Prostate gland (tissue), 2 donors: ENCODE data around the gene PSMD13. TPM values are rescaled to one million over a fixed set of nuclear protein-coding genes. Genes with fewer than 3 reads are reported as not detected.
A peak's percentile ranks its signal among the peaks of the same experiment; 100 is the strongest.

Experiments used
- DNase-seq: peaks from one replicate; pipeline ENCODE4 v3.0.0-alpha.2; 2019; ENCODE audit warnings: low spot score
- H3K27ac ChIP-seq, 2 donors: fragments of 200-600 bp; sonication (generic); 2 replicates each; pipeline ENCODE4 v1.5.1; 2017 to 2019
- H3K27me3 ChIP-seq: fragments of 200-600 bp; sonication (generic); replicated peaks from 2 replicates; pipeline ENCODE4 v1.5.1; 2019; ENCODE audit not compliant: insufficient read depth
- H3K36me3 ChIP-seq, 2 donors: fragments of 200-600 bp; sonication (generic); 1 replicate in 1 of 2; 2 replicates in 1 of 2; pipeline versions ENCODE4 v1.5.1 to v1.8.1; 2017 to 2019
- H3K4me1 ChIP-seq: fragments of 200-600 bp; sonication (generic); replicated peaks from 2 replicates; pipeline ENCODE4 v1.5.1; 2019
- H3K4me3 ChIP-seq, 2 donors: fragments of 200-600 bp; sonication (generic); 2 replicates each; pipeline ENCODE4 v1.5.1; 2017 to 2019
- H3K9me3 ChIP-seq: fragments of 200-600 bp; sonication (generic); 2 replicates; pipeline ENCODE4 v1.5.1; 2017
- POLR2A ChIP-seq: fragments of 450-650 bp; IDR thresholded peaks from one replicate; pipeline ENCODE4 v1.6.1; 2016; ENCODE audit warnings: antibody characterized with exemption, mild to moderate bottlenecking
- POLR2AphosphoS5 ChIP-seq: sonication (generic); formaldehyde crosslinking; IDR thresholded peaks from one replicate; pipeline ENCODE4 v1.6.1; 2017; ENCODE audit warnings: antibody characterized with exemption
- WGBS: methylation state at CpG from one replicate; pipeline ENCODE4 v1.1.5; 2018; 5-methylcytosine and 5-hydroxymethylcytosine counted together
- intact Hi-C: fragments of 100-400 bp; cut with DNase I; formaldehyde crosslinking; loops from one replicate; pipeline ENCODE4 v1.14.2; 2022
- total RNA-seq, 2 donors: library from RNA; depleted of rRNA; stranded (reverse); fragments of >200 nt; gene quantifications; one replicate each; pipeline ENCODE4 v1.1.0, GENCODE V29; 2016
- TF ChIP-seq, protein P1 (sequence below), 4 experiments: fragments of 200-600 bp in 2 of 4; fragments of 450-650 bp in 2 of 4; sonication (generic) in 2 of 4; IDR thresholded peaks; 1 replicate in 3 of 4; 2 replicates in 1 of 4; pipeline ENCODE4 v1.5.1; 2016 to 2019; ENCODE audit warnings: antibody characterized with exemption in 4 of 4, mild to moderate bottlenecking in 2 of 4, moderate library complexity in 2 of 4

PSMD13 gene
- total RNA-seq, 2 donors from 2014 or later = 87.4 to 129 TPM

DNA sequence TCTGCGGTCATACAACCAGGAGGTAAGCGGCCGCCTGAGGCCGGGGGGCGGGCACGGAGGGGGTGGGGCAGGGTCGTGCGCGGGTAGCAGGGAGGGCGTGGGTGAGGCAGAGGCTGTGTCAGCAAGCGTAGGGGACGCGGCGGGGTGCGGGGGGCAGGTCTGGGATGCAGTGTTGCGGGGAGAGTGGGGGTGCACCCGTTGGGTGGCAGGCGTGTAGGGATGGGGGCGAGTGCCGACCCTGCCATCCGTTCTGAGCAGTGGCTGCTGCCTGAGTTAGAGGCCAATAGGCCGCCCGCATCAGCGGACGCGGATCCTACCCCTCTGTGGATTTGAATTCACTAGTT is 27.9 kb upstream of the PSMD13 start:
- TF ChIP-seq, protein P1, sequence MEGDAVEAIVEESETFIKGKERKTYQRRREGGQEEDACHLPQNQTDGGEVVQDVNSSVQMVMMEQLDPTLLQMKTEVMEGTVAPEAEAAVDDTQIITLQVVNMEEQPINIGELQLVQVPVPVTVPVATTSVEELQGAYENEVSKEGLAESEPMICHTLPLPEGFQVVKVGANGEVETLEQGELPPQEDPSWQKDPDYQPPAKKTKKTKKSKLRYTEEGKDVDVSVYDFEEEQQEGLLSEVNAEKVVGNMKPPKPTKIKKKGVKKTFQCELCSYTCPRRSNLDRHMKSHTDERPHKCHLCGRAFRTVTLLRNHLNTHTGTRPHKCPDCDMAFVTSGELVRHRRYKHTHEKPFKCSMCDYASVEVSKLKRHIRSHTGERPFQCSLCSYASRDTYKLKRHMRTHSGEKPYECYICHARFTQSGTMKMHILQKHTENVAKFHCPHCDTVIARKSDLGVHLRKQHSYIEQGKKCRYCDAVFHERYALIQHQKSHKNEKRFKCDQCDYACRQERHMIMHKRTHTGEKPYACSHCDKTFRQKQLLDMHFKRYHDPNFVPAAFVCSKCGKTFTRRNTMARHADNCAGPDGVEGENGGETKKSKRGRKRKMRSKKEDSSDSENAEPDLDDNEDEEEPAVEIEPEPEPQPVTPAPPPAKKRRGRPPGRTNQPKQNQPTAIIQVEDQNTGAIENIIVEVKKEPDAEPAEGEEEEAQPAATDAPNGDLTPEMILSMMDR (IDR thresholded peaks at IDR 0.05) = no peak
- TF ChIP-seq POLR2AphosphoS5 (no peak), POLR2A (no peak)
- Histone ChIP-seq H3K4me3 (peak overlapping the region; percentile 64 to 98), H3K27ac (peak overlapping the region; percentile 98 to 99), H3K9me3 (no peaks in the 10 kb centered on the region), H3K36me3 (peaks cover 20 to 23% of the 10 kb centered on the region in 2 donors), H3K4me1 (peaks cover 18% of the 10 kb centered on the region), H3K27me3 (no peaks in the 10 kb centered on the region)
- DNase-seq = no peak
- 2% methylated on average over 25 of the region's 26 CpGs for WGBS
- intact Hi-C loops = loop anchor here (5.0 kb wide), 1 partner anchor 238 kb away; no protein-coding TSS in a partner anchor

DNA sequence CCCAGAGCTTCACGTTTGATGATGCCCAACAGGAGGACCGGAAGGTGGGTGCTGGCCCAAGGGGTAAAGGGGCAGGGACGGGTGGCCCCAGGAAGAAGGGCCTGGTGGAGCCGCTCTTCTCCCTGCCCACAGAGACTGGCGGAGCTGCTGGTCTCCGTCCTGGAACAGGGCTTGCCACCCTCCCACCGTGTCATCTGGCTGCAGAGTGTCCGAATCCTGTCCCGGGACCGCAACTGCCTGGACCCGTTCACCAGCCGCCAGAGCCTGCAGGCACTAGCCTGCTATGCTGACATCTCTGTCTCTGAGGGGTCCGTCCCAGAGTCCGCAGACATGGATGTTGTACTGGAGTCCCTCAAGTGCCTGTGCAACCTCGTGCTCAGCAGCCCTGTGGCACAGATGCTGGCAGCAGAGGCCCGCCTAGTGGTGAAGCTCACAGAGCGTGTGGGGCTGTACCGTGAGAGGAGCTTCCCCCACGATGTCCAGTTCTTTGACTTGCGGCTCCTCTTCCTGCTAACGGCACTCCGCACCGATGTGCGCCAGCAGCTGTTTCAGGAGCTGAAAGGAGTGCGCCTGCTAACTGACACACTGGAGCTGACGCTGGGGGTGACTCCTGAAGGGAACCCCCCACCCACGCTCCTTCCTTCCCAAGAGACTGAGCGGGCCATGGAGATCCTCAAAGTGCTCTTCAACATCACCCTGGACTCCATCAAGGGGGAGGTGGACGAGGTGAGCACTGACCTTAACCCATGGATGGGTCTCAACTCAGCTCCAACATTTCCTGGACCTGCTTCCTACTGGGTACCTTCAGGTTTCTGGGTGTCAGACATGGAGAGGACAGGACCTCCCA is 27.3 kb upstream of the PSMD13 start:
- Histone ChIP-seq H3K4me1 (peaks cover 18% of the 10 kb centered on the region), H3K36me3 (peaks cover 20 to 24% of the 10 kb centered on the region in 2 donors), H3K4me3 (peak overlapping the region; percentile 64 to 98), H3K27me3 (no peaks in the 10 kb centered on the region), H3K9me3 (no peaks in the 10 kb centered on the region), H3K27ac (peak overlapping the region; percentile 98 to 99)
- TF ChIP-seq POLR2A (no peak), POLR2AphosphoS5 (no peak)
- TF ChIP-seq, protein P1 (IDR thresholded peaks at IDR 0.05) = no peak
- intact Hi-C loops = loop anchor here (5.0 kb wide), 1 partner anchor 238 kb away; no protein-coding TSS in a partner anchor
- no peak for DNase-seq
- WGBS = 53% methylated on average over 21 of the region's 29 CpGs

DNA sequence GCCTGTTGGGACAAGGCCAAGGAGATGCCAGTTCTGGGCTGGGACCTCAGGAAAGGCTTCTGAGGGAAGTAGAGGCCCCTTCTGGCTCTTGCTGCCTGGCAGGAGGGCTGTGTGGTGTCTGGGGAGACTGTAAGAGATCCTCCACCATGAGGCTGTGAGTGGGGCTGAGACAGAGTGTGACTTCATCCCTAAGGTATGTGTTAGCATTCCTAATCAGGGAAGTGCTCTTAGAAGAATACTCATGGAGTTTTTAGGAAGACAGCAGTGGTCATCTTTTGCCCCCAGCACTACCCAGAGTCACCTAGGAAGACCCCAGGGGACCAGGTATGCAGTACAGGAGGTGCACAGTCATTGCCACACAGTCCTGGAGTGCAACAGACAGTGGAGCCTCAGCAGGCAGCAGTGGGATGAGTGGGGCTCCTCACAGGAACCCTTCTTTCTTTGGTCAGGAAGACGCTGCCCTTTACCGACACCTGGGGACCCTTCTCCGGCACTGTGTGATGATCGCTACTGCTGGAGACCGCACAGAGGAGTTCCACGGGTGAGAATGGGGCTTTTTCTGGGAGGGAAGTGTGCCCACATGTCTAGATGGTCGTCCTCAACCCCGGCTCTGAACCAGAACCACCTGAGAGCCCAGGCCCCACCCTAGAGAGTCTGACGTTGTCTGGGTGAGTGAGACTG is 26.5 kb upstream of the PSMD13 start:
- H3K4me3 ChIP-seq = no peak overlapping the region
- H3K36me3 ChIP-seq = peaks cover 20 to 23% of the 10 kb centered on the region in 2 donors
- no peak for DNase-seq
- H3K9me3 ChIP-seq = no peaks in the 10 kb centered on the region
- H3K4me1 ChIP-seq = peaks cover 18% of the 10 kb centered on the region
- WGBS = 89% methylated on average over 9 of the region's 9 CpGs
- intact Hi-C loops = no loop called here
- H3K27ac ChIP-seq = no peak overlapping the region
- TF ChIP-seq POLR2AphosphoS5 (no peak), POLR2A (no peak)
- TF ChIP-seq, protein P1 (IDR thresholded peaks at IDR 0.05) = no peak
- no peaks in the 10 kb centered on the region for H3K27me3 ChIP-seq

DNA sequence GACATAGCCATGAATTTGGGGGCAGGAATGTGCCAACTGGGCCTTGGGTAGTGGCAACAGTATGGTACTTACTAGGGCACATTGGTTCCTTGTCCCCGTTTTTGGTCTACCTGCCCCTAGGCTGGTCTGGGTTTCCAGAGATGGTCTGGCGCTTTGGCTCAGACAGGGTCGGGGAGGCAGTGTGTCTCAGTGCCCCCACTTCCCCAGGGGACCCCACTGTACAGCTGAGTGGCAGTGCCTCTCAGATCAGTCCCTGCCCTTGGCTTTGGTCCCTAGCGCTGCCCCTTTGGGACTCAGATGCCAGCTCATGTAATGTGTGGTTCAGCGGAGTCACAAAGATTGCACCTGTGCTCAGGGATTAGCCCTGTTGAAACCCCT is 26.0 kb upstream of the PSMD13 start:
- DNase-seq = no peak
- intact Hi-C loops = no loop called here
- H3K36me3 ChIP-seq = peaks cover 20 to 23% of the 10 kb centered on the region in 2 donors
- H3K27me3 ChIP-seq = no peaks in the 10 kb centered on the region
- peaks cover 13% of the 10 kb centered on the region for H3K4me1 ChIP-seq
- 97% methylated on average over 5 of the region's 5 CpGs for WGBS
- TF ChIP-seq, protein P1 (IDR thresholded peaks at IDR 0.05) = no peak
- TF ChIP-seq POLR2A (no peak), POLR2AphosphoS5 (no peak)
- H3K4me3 ChIP-seq = no peak overlapping the region
- no peak overlapping the region for H3K27ac ChIP-seq
- H3K9me3 ChIP-seq = no peaks in the 10 kb centered on the region
